SK-N-SH (cell line): ENCODE results near the gene PIP5KL1. TPM values are rescaled to one million over a fixed set of nuclear protein-coding genes. Genes with fewer than 3 reads are reported as not detected.
A peak's percentile ranks its signal among the peaks of the same experiment; 100 is the strongest.

Experiments
- CTCF ChIA-PET: fragments of 300-600, 350-600 bp; formaldehyde crosslinking; extraction: SDS; loops from one replicate; lab custom pipeline; 2021; lab: Yijun Ruan, JAX
- POLR2A ChIA-PET: fragments of 350-600 bp; sonication (Branson Sonifier 250); formaldehyde crosslinking; extraction: SDS; loops from one replicate; lab custom pipeline; 2020; ENCODE audit warnings: antibody characterized with exemption, inconsistent platforms; lab: Yijun Ruan, JAX
- DNase-seq: peaks from one replicate; pipeline ENCODE4 v3.0.0; 2012
- H2AFZ ChIP-seq: fragments of 200-600 bp; sonication (generic); 2 replicates; pipeline ENCODE4 v1.8.1; 2016; ENCODE audit warnings: antibody characterized with exemption, mild to moderate bottlenecking, low read depth
- H3F3A ChIP-seq: fragments of 200-600 bp; sonication (generic); replicated peaks from 2 replicates; pipeline ENCODE3; 2016; ENCODE audit warnings: antibody characterized with exemption, mild to moderate bottlenecking; ENCODE audit not compliant: insufficient read depth
- H3K27ac ChIP-seq, 2 experiments: fragments of 200-500 bp in 1 of 2; fragments of 200-600 bp in 1 of 2; sonication (Bioruptor generic) in 1 of 2; sonication (generic), shearing (Covaris generic) in 1 of 2; 2 replicates each; pipeline versions ENCODE4 v1.5.1 to v1.6.1; 2014 to 2016; ENCODE audit warnings: low read depth in 2 of 2, inconsistent platforms in 1 of 2, low read length in 1 of 2, mild to moderate bottlenecking in 1 of 2, mixed read lengths in 1 of 2
- H3K27me3 ChIP-seq: fragments of 200-600 bp; sonication (generic), shearing (Covaris generic); 2 replicates; pipeline ENCODE4 v1.6.1; 2016; ENCODE audit warnings: mixed run types; ENCODE audit not compliant: insufficient read depth
- H3K36me3 ChIP-seq, 2 experiments: fragments of 200-500 bp in 1 of 2; fragments of 200-600 bp in 1 of 2; sonication (Bioruptor generic) in 1 of 2; sonication (generic) in 1 of 2; replicated peaks in 1 of 2; 2 replicates each; pipeline versions ENCODE3 to v1.5.1; 2014 to 2016; ENCODE audit warnings: low read length in 1 of 2, mild to moderate bottlenecking in 1 of 2; ENCODE audit not compliant: insufficient read depth in 2 of 2, control insufficient read depth in 1 of 2
- H3K4me1 ChIP-seq, 2 experiments: fragments of 200-500 bp in 1 of 2; fragments of 200-600 bp in 1 of 2; sonication (Bioruptor generic) in 1 of 2; sonication (generic), shearing (Covaris generic) in 1 of 2; 2 replicates each; pipeline versions ENCODE4 v1.5.1 to v1.6.1; 2014 to 2016; ENCODE audit warnings: low read depth in 1 of 2, low read length in 1 of 2, mixed run types in 1 of 2; ENCODE audit not compliant: insufficient read depth in 2 of 2, control insufficient read depth in 1 of 2
- H3K4me2 ChIP-seq: fragments of 200-600 bp; sonication (generic), shearing (Covaris generic); 2 replicates; pipeline ENCODE4 v1.6.1; 2017; ENCODE audit warnings: mixed run types
- H3K4me3 ChIP-seq, 2 experiments: fragments of 200-500 bp in 1 of 2; fragments of 200-600 bp in 1 of 2; sonication (Bioruptor generic) in 1 of 2; sonication (generic), shearing (Covaris generic) in 1 of 2; 2 replicates each; pipeline versions ENCODE4 v1.5.1 to v1.8.1; 2014 to 2016; ENCODE audit warnings: low read depth in 2 of 2, inconsistent platforms in 1 of 2, low read length in 1 of 2, mild to moderate bottlenecking in 1 of 2, mixed read lengths in 1 of 2, moderate library complexity in 1 of 2
- H3K79me2 ChIP-seq: fragments of 200-600 bp; sonication (generic); 2 replicates; pipeline ENCODE4 v1.8.1; 2017; ENCODE audit warnings: mild to moderate bottlenecking; ENCODE audit not compliant: insufficient read depth
- H3K9ac ChIP-seq: fragments of 200-600 bp; sonication (generic); 2 replicates; pipeline ENCODE4 v1.6.1; 2017; ENCODE audit warnings: mixed run types
- H3K9me2 ChIP-seq: fragments of 200-600 bp; sonication (generic); 2 replicates; pipeline ENCODE4 v1.6.1; 2017; ENCODE audit warnings: mixed run types
- H3K9me3 ChIP-seq: fragments of 200-600 bp; sonication (generic); 2 replicates; pipeline ENCODE4 v1.6.1; 2017; ENCODE audit warnings: mixed run types, mild to moderate bottlenecking, moderate library complexity
- H4K20me1 ChIP-seq: fragments of 200-600 bp; sonication (generic); 2 replicates; pipeline ENCODE4 v1.6.1; 2017; ENCODE audit warnings: mild to moderate bottlenecking, mixed run types; ENCODE audit not compliant: insufficient read depth
- EP300 ChIP-seq, 2 experiments: IDR thresholded peaks; 2 replicates each; pipeline versions ENCODE4 v1.4.0 to v1.6.1; 2012; ENCODE audit warnings: borderline replicate concordance in 1 of 2, low read depth in 1 of 2, low read length in 1 of 2
- JUND ChIP-seq: IDR thresholded peaks from 2 replicates; pipeline ENCODE4 v1.4.0; 2012
- RFX5 ChIP-seq: IDR thresholded peaks from 2 replicates; pipeline ENCODE4 v1.6.1; 2012; ENCODE audit warnings: mild to moderate bottlenecking, improper control_type of control experiment, low read length
- WGBS: methylation state at CpG from one replicate; pipeline ENCODE4 v1.1.6; 2017; ENCODE audit warnings: low lambda C conversion rate; 5-methylcytosine and 5-hydroxymethylcytosine counted together
- polyA plus RNA-seq, 3 experiments: library from polyadenylated mRNA; depleted of rRNA; stranded (reverse); fragments of >200 nt; gene quantifications; 2 replicates each; pipeline ENCODE4 v1.2.3, GENCODE V29; 2012
- TF ChIP-seq, protein P1 (sequence below): IDR thresholded peaks from 2 replicates; pipeline ENCODE4 v1.4.0; 2012; ENCODE audit warnings: low read depth, borderline replicate concordance
- TF ChIP-seq, protein P2 (sequence below): IDR thresholded peaks from 2 replicates; pipeline ENCODE4 v1.4.0; 2012; ENCODE audit warnings: low read depth
- TF ChIP-seq, protein P3 (sequence below): fragments of 200-600 bp; sonication (generic); IDR thresholded peaks from 2 replicates; pipeline ENCODE4 v1.6.1; 2017; ENCODE audit warnings: antibody characterized with exemption, mild to moderate bottlenecking, moderate library complexity

Gene PIP5KL1
- polyA plus RNA-seq, 1 of the 3 experiments (the other 2 are of a cell fraction): 4.0 TPM

DNA sequence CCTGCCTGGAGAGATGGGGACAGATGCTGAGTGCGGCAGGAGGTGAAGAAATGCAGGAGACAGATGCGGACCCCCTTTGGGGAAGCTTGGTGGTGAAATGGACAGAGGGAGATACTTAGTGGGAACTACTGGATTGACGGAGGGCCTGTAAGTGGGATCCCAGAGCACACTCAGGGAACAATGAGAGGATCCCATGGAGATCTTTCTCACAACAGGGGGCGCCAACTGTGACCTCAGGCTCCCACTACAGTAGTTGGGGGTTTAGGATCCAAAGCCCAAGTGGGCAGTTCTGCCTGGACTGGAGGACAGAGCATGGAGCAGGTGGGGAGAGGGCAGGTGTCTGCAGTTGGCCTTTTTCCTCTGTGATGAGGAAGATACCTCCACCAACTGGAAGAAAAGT is 3.7 kb upstream of the PIP5KL1 start:
- POLR2A ChIA-PET: interaction anchor here (0.6 kb wide), 1 partner anchor 128 kb away, joined by 3 read pairs; no protein-coding TSS in a partner anchor
- WGBS: 95% methylated on average over 4 of the region's 4 CpGs
- CTCF ChIA-PET: interaction anchor here (0.7 to 3.8 kb wide), 4 partner anchors 10 to 183 kb away, joined by 3 to 32 read pairs (median 12); no protein-coding TSS in a partner anchor

DNA sequence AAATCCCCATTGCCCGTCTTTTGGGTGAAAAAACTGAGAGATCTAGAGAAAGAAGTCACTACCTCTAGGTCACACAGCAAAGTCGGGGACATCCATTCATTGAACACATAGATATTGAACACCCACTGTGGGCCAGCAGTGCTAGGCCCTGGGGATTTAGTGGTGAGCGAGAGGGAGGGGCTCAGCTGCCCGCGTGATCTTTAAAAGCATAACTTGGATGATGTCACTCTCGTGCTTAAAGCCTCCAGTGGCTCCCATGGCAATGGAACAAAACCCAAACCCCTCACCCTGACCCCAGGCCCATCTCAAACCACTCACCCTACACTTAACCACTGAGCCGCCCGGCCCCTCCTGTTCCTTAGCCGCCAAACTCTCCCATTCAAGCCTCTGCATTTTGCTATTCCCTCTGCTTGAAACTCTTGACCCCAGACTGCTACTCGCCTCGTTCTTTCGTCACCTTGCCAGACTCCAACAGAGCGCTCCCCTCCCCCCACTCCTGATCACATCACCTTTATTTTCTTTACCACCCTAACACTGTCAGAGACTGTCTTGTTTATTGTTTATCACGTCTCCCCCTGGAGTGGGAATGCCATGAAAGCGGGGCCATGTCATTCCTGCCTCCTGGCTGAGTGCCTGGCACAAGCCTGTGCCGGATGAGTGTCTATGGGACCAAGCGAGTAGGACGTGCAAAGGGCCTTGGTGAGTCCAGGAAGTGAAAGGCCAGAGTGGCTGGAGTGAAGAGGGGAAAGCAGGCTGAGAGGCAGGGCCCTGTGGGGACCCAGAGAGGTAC is 710 bp upstream of the PIP5KL1 start:
- H3K9ac ChIP-seq: peak overlapping the region; percentile 59
- no peak for TF ChIP-seq EP300 (IDR thresholded peaks at IDR 0.05; ENCODE audit: borderline replicate concordance in 1 of 2, low read depth in 1 of 2, low read length in 1 of 2)
- TF ChIP-seq JUND: peak; percentile 34
- TF ChIP-seq, protein P1, sequence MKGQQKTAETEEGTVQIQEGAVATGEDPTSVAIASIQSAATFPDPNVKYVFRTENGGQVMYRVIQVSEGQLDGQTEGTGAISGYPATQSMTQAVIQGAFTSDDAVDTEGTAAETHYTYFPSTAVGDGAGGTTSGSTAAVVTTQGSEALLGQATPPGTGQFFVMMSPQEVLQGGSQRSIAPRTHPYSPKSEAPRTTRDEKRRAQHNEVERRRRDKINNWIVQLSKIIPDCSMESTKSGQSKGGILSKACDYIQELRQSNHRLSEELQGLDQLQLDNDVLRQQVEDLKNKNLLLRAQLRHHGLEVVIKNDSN: peak; percentile 43; the same call in 1 of the 2 replicates
- TF ChIP-seq RFX5: no peak
- TF ChIP-seq, protein P2, sequence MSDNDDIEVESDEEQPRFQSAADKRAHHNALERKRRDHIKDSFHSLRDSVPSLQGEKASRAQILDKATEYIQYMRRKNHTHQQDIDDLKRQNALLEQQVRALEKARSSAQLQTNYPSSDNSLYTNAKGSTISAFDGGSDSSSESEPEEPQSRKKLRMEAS: 0 out of 2 replicates have a peak, but pooled peaks have one; percentile 18
- ChIA-PET POLR2A (interaction anchor here (0.6 to 1.2 kb wide), 3 partner anchors 11 to 862 kb away, joined by 3 to 5 read pairs (median 4); no protein-coding TSS in a partner anchor), CTCF (interaction anchor here (0.6 to 2.0 kb wide), 10 partner anchors 10 to 1007 kb away, joined by 3 to 13 read pairs (median 5); no protein-coding TSS in a partner anchor)
- H4K20me1 ChIP-seq: 0 out of 2 replicates have a peak, but pooled peaks cover 2% of the 10 kb centered on the region
- H3K4me3 ChIP-seq: peak overlapping the region; percentile 59 to 64
- peaks cover 19% of the 10 kb centered on the region for H3F3A ChIP-seq
- H3K4me2 ChIP-seq: peak overlapping the region; percentile 90
- WGBS: 27% methylated on average over 17 of the region's 18 CpGs
- no peaks in the 10 kb centered on the region for H3K27me3 ChIP-seq
- peak overlapping the region; percentile 52; the same call in 1 of the 2 replicates for H2AFZ ChIP-seq
- DNase-seq: peak; percentile 72
- H3K9me2 ChIP-seq: no peaks in the 10 kb centered on the region
- H3K36me3 ChIP-seq: peaks cover 3 to 5% of the 10 kb centered on the region in 2 experiments
- H3K9me3 ChIP-seq: no peaks in the 10 kb centered on the region
- peaks cover 15 to 40% of the 10 kb centered on the region in 2 experiments for H3K4me1 ChIP-seq
- H3K27ac ChIP-seq: peak overlapping the region; percentile 80 to 91
- H3K79me2 ChIP-seq: peaks cover 32% of the 10 kb centered on the region

More for the DNA sequence above, 3.7 kb upstream of the PIP5KL1 start:
- Histone ChIP-seq H2AFZ (no peak overlapping the region), H3F3A (peaks cover 12% of the 10 kb centered on the region), H3K4me3 (no peak overlapping the region), H3K79me2 (peaks cover 46% of the 10 kb centered on the region), H3K9me3 (no peaks in the 10 kb centered on the region), H3K9ac (no peak overlapping the region), H4K20me1 (0 out of 2 replicates have a peak, but pooled peaks cover 6% of the 10 kb centered on the region), H3K27ac (no peak overlapping the region; a peak in 1 of 4 replicates), H3K36me3 (peaks cover 3 to 5% of the 10 kb centered on the region in 2 experiments), H3K27me3 (no peaks in the 10 kb centered on the region), H3K9me2 (no peaks in the 10 kb centered on the region), H3K4me1 (peaks cover 18 to 50% of the 10 kb centered on the region in 2 experiments), H3K4me2 (no peak overlapping the region)
- no peak for DNase-seq
- TF ChIP-seq, protein P3, sequence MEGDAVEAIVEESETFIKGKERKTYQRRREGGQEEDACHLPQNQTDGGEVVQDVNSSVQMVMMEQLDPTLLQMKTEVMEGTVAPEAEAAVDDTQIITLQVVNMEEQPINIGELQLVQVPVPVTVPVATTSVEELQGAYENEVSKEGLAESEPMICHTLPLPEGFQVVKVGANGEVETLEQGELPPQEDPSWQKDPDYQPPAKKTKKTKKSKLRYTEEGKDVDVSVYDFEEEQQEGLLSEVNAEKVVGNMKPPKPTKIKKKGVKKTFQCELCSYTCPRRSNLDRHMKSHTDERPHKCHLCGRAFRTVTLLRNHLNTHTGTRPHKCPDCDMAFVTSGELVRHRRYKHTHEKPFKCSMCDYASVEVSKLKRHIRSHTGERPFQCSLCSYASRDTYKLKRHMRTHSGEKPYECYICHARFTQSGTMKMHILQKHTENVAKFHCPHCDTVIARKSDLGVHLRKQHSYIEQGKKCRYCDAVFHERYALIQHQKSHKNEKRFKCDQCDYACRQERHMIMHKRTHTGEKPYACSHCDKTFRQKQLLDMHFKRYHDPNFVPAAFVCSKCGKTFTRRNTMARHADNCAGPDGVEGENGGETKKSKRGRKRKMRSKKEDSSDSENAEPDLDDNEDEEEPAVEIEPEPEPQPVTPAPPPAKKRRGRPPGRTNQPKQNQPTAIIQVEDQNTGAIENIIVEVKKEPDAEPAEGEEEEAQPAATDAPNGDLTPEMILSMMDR: 0 out of 2 replicates have a peak, but pooled peaks have one; percentile 20
- TF ChIP-seq, protein P2: no peak
